PC-3 (cell line): ENCODE measurements around the gene WDR93. TPM values are rescaled to one million over a fixed set of nuclear protein-coding genes. Genes with fewer than 3 reads are reported as not detected.

Experiments
- ATAC-seq: fragments of 200-7000 bp; cut with Tn5 transposase; 2 replicates; pipeline ENCODE4 v1.9.1; 2020; ENCODE audit warnings: mild to moderate bottlenecking, moderate library complexity
- BruUV-seq: library from RNA; stranded (reverse); fragments of 400-500 nt; replicated peaks from 2 replicates; lab custom pipeline; 2021; lab: Mats Ljungman, UMichigan
- CTCF ChIA-PET: fragments of 300-600 bp; sonication (Branson Sonifier 250); formaldehyde crosslinking; loops from one replicate; lab custom pipeline; 2022; ENCODE audit warnings: antibody characterized with exemption; lab: Charles Lee
- POLR2A ChIA-PET: fragments of 300-600 bp; sonication (Branson Sonifier 250); formaldehyde crosslinking; loops from one replicate; lab custom pipeline; 2022; ENCODE audit warnings: antibody characterized with exemption; ENCODE audit not compliant: unreplicated experiment; lab: Charles Lee
- DNase-seq: peaks from one replicate; pipeline ENCODE4 v3.0.0-alpha.2; 2015
- H2AFZ ChIP-seq: fragments of 300-600 bp; sonication (generic); 2 replicates; pipeline ENCODE4 v1.6.0; 2016; ENCODE audit warnings: antibody characterized with exemption, low read length
- H3F3A ChIP-seq: fragments of 300-600 bp; sonication (generic); one replicate; pipeline ENCODE4 v1.6.0; 2017; ENCODE audit warnings: antibody characterized with exemption, low read length, control low read depth, mild to moderate bottlenecking; ENCODE audit not compliant: unreplicated experiment
- H3K27ac ChIP-seq: fragments of 300-600 bp; sonication (generic); 2 replicates; pipeline ENCODE4 v1.5.1; 2016; ENCODE audit warnings: mild to moderate bottlenecking, low read length
- H3K27me3 ChIP-seq: fragments of 300-600 bp; sonication (generic); 2 replicates; pipeline ENCODE4 v1.6.1; 2016; ENCODE audit warnings: low read length, mixed read lengths
- H3K36me3 ChIP-seq: fragments of 300-600 bp; sonication (generic); 2 replicates; pipeline ENCODE4 v1.6.1; 2016; ENCODE audit warnings: low read depth, mixed run types, low read length, mixed read lengths
- H3K4me1 ChIP-seq: fragments of 300-600 bp; sonication (generic); 2 replicates; pipeline ENCODE4 v1.5.1; 2016; ENCODE audit warnings: low read length; ENCODE audit not compliant: insufficient read depth
- H3K4me2 ChIP-seq: fragments of 300-600 bp; sonication (generic); 2 replicates; pipeline ENCODE4 v1.6.0; 2016; ENCODE audit warnings: low read length
- H3K4me3 ChIP-seq: fragments of 300-600 bp; sonication (generic); 2 replicates; pipeline ENCODE4 v1.5.1; 2016; ENCODE audit warnings: mild to moderate bottlenecking, low read length, mixed read lengths
- H3K79me2 ChIP-seq: fragments of 300-600 bp; sonication (generic); 2 replicates; pipeline ENCODE4 v1.6.1; 2017; ENCODE audit warnings: low read length, mixed read lengths
- H3K9ac ChIP-seq: fragments of 300-600 bp; sonication (generic); 2 replicates; pipeline ENCODE4 v1.6.0; 2016; ENCODE audit warnings: mild to moderate bottlenecking, low read length
- H3K9me2 ChIP-seq: fragments of 300-600 bp; sonication (generic); replicated peaks from 2 replicates; pipeline ENCODE4 v1.6.1; 2016; ENCODE audit warnings: mixed run types, low read length, mixed read lengths
- H3K9me3 ChIP-seq: fragments of 300-600 bp; sonication (generic); 2 replicates; pipeline ENCODE4 v1.6.1; 2016; ENCODE audit warnings: low read length, mixed read lengths
- H4K20me1 ChIP-seq: fragments of 300-600 bp; sonication (generic); 2 replicates; pipeline ENCODE4 v1.6.1; 2016; ENCODE audit warnings: low read length, mixed read lengths
- EZH2 ChIP-seq: fragments of 300-600 bp; sonication (generic); IDR thresholded peaks from one replicate; pipeline ENCODE4 v1.6.1; 2017; ENCODE audit warnings: antibody characterized with exemption, mild to moderate bottlenecking, low read length; ENCODE audit not compliant: unreplicated experiment
- EZH2phosphoT487 ChIP-seq: fragments of 300-600 bp; sonication (generic); IDR thresholded peaks from 2 replicates; pipeline ENCODE4 v1.6.1; 2018; ENCODE audit warnings: mild to moderate bottlenecking, antibody characterized with exemption, low read length, borderline replicate concordance
- intact Hi-C: fragments of 100-400 bp; cut with micrococcal nuclease; formaldehyde crosslinking; loops from 2 replicates; pipeline ENCODE4 v1.9.0; 2023
- total RNA-seq: library from RNA; depleted of rRNA; stranded (reverse); fragments of >200 nt; gene quantifications from 2 replicates; pipeline ENCODE4 v1.2.3, GENCODE V29; 2014
- TF ChIP-seq, protein P1 (sequence below): fragments of 300-600 bp; sonication (generic); conservative IDR thresholded peaks from 2 replicates; pipeline ENCODE4 v1.5.1; 2017; ENCODE audit warnings: antibody characterized with exemption, low read depth, mild to moderate bottlenecking, low read length

WDR93 gene
- total RNA-seq, 1 experiment from 2014 or later = 0.22 TPM

- no peak overlapping the region for H3K4me3 ChIP-seq
- POLR2A ChIA-PET = interaction anchor here (0.6 kb wide), 1 partner anchor 50 kb away, joined by 4 read pairs; no protein-coding TSS in a partner anchor
- H2AFZ ChIP-seq = no peak overlapping the region
- H3K79me2 ChIP-seq = peaks cover 22% of the 10 kb centered on the region
- ATAC-seq (no peak), DNase-seq (no peak)
- TF ChIP-seq, protein P1, sequence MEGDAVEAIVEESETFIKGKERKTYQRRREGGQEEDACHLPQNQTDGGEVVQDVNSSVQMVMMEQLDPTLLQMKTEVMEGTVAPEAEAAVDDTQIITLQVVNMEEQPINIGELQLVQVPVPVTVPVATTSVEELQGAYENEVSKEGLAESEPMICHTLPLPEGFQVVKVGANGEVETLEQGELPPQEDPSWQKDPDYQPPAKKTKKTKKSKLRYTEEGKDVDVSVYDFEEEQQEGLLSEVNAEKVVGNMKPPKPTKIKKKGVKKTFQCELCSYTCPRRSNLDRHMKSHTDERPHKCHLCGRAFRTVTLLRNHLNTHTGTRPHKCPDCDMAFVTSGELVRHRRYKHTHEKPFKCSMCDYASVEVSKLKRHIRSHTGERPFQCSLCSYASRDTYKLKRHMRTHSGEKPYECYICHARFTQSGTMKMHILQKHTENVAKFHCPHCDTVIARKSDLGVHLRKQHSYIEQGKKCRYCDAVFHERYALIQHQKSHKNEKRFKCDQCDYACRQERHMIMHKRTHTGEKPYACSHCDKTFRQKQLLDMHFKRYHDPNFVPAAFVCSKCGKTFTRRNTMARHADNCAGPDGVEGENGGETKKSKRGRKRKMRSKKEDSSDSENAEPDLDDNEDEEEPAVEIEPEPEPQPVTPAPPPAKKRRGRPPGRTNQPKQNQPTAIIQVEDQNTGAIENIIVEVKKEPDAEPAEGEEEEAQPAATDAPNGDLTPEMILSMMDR = no peak
- TF ChIP-seq EZH2phosphoT487 (no peak), EZH2 (no peak)
- H3K4me1 ChIP-seq = peaks cover 29% of the 10 kb centered on the region
- no peaks in the 10 kb centered on the region; the same call in 1 of the 2 replicates for H3K36me3 ChIP-seq
- intact Hi-C loops = loop anchor here (5.0 kb wide), 1 partner anchor 85 kb away; no protein-coding TSS in a partner anchor
- CTCF ChIA-PET = no interaction called here
- no peak overlapping the region for H3K4me2 ChIP-seq
- H3K27me3 ChIP-seq = no peaks in the 10 kb centered on the region
- no TSS peak for BruUV-seq
- H4K20me1 ChIP-seq = no peaks in the 10 kb centered on the region
- no peaks in the 10 kb centered on the region for H3K9me3 ChIP-seq
- H3K27ac ChIP-seq = no peak overlapping the region
- peaks cover 3% of the 10 kb centered on the region for H3F3A ChIP-seq
- no peak overlapping the region for H3K9ac ChIP-seq
- H3K9me2 ChIP-seq = no peaks in the 10 kb centered on the region
Observed at GRCh38 chr15:89657686-89658200, 32.9 kb upstream of the WDR93 start.

DNA sequence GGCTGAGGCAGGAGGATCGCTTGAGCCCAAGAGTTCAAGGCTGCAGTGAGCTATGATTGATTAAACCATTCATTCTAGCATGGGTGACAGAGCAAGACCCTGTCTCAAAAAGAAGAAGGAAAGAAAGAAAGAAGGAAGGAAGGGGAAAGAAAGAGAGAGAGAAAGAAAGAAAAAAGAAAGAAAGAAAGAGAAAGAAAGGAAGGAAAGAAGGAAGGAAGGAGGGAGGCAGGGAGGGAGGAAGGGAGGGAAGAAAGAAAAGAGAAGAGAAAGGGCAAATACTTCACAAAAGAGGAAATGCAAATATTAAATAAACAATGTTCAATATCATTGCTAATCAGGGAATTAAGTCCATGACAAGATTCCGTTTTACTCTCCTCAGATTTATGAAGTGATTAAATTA, 31.3 kb upstream of the WDR93 start:
- Histone ChIP-seq H3F3A (peaks cover 3% of the 10 kb centered on the region), H3K27ac (no peak overlapping the region), H3K9me2 (no peaks in the 10 kb centered on the region), H3K4me3 (no peak overlapping the region), H3K36me3 (no peaks in the 10 kb centered on the region), H3K9ac (no peak overlapping the region), H4K20me1 (no peaks in the 10 kb centered on the region), H2AFZ (no peak overlapping the region), H3K27me3 (no peaks in the 10 kb centered on the region), H3K79me2 (peaks cover 7% of the 10 kb centered on the region), H3K9me3 (no peaks in the 10 kb centered on the region), H3K4me2 (no peak overlapping the region), H3K4me1 (peaks cover 29% of the 10 kb centered on the region)
- DNase-seq (no peak), ATAC-seq (no peak)
- ChIA-PET POLR2A (no interaction called here), CTCF (no interaction called here)
- TF ChIP-seq, protein P1 = no peak
- TF ChIP-seq EZH2phosphoT487 (no peak), EZH2 (no peak)
- BruUV-seq = no TSS peak
- intact Hi-C loops = loop anchor here (5.0 kb wide), 1 partner anchor 83 kb away; no protein-coding TSS in a partner anchor

GRCh38 chr15:89660556-89660955, 30.1 kb upstream of the WDR93 start:
- Histone ChIP-seq H3K27me3 (no peaks in the 10 kb centered on the region), H3K79me2 (no peaks in the 10 kb centered on the region), H3K9me3 (no peaks in the 10 kb centered on the region), H4K20me1 (no peaks in the 10 kb centered on the region), H3K9me2 (no peaks in the 10 kb centered on the region), H3K4me3 (no peak overlapping the region), H3K9ac (no peak overlapping the region), H3K27ac (no peak overlapping the region), H3K36me3 (no peaks in the 10 kb centered on the region), H2AFZ (no peak overlapping the region), H3F3A (peaks cover 3% of the 10 kb centered on the region), H3K4me2 (no peak overlapping the region), H3K4me1 (peaks cover 37% of the 10 kb centered on the region)
- no TSS peak for BruUV-seq
- TF ChIP-seq, protein P1 = no peak
- TF ChIP-seq EZH2 (no peak), EZH2phosphoT487 (no peak)
- no peak for ATAC-seq
- intact Hi-C loops = no loop called here
- no peak for DNase-seq
- ChIA-PET CTCF (no interaction called here), POLR2A (no interaction called here)
